Endothelial cell of umbilical vein (primary cell): ENCODE results near the gene KRT6C. TPM values are rescaled to one million over a fixed set of nuclear protein-coding genes. Genes with fewer than 3 reads are reported as not detected.

Source experiments
- BruUV-seq: library from RNA; stranded (reverse); fragments of 400-500 nt; replicated peaks from 2 replicates; lab custom pipeline; 2021; lab: Mats Ljungman, UMichigan
- CTCF ChIA-PET: fragments of 300-600, 350-600 bp; sonication (Branson Sonifier 250); formaldehyde crosslinking; loops from one replicate; lab custom pipeline; 2021; ENCODE audit warnings: antibody characterized with exemption, inconsistent platforms; lab: Charles Lee
- POLR2A ChIA-PET: fragments of 300-600, 350-600 bp; sonication (Branson Sonifier 250); formaldehyde crosslinking; loops from one replicate; lab custom pipeline; 2021; ENCODE audit warnings: antibody characterized with exemption, inconsistent platforms; lab: Charles Lee
- DNase-seq: peaks from one replicate; pipeline ENCODE4 v3.0.0-alpha.2; 2011; ENCODE audit warnings: low read depth, low spot score
- FAIRE-seq: peaks from 2 replicates; lab custom pipeline; 2011; peaks lifted over from hg19 to GRCh38; lab: Jason Lieb, UNC
- H2AFZ ChIP-seq: 2 replicates; pipeline ENCODE4 v1.6.0; 2012; ENCODE audit warnings: low read depth, low read length, control low read depth, inconsistent platforms
- H3K27ac ChIP-seq: 2 replicates; pipeline ENCODE4 v1.5.1; 2011; ENCODE audit warnings: low read depth, mild to moderate bottlenecking, control low read depth, low read length, moderate library complexity; ENCODE audit not compliant: insufficient read depth
- H3K27me3 ChIP-seq, 2 experiments: 2 replicates each; pipeline versions ENCODE4 v1.6.0 to v1.6.1; 2011; ENCODE audit warnings: low read length in 2 of 2, mixed read lengths in 1 of 2; ENCODE audit not compliant: control insufficient read depth in 2 of 2, insufficient read depth in 2 of 2
- H3K36me3 ChIP-seq, 2 experiments: 2 replicates in 1 of 2; 3 replicates in 1 of 2; pipeline ENCODE4 v1.5.1; 2011; ENCODE audit warnings: low read length in 2 of 2, mild to moderate bottlenecking in 1 of 2, moderate library complexity in 1 of 2; ENCODE audit not compliant: control insufficient read depth in 2 of 2, insufficient read depth in 2 of 2; ENCODE audit errors: extremely low read depth in 1 of 2
- H3K4me1 ChIP-seq: 3 replicates; pipeline ENCODE4 v1.5.1; 2011; ENCODE audit warnings: mild to moderate bottlenecking, low read length; ENCODE audit not compliant: control insufficient read depth, insufficient read depth; ENCODE audit errors: extremely low read depth
- H3K4me2 ChIP-seq: 2 replicates; pipeline ENCODE4 v1.6.1; 2011; ENCODE audit warnings: low read length, control low read depth, mixed read lengths; ENCODE audit not compliant: insufficient read depth
- H3K4me3 ChIP-seq, 3 experiments: fragments of 200-600 bp in 1 of 3; sonication (generic), shearing (Covaris generic) in 1 of 3; replicated peaks in 1 of 3; 2 replicates each; pipeline ENCODE4 v1.5.1; 2011 to 2016; ENCODE audit warnings: control low read depth in 3 of 3, low read length in 3 of 3, mild to moderate bottlenecking in 2 of 3, inconsistent platforms in 1 of 3, low read depth in 1 of 3, moderate library complexity in 1 of 3; ENCODE audit not compliant: insufficient read depth in 1 of 3
- H3K79me2 ChIP-seq: 2 replicates; pipeline ENCODE4 v1.6.0; 2012; ENCODE audit warnings: low read length, inconsistent platforms; ENCODE audit not compliant: control insufficient read depth, insufficient read depth
- H3K9ac ChIP-seq: replicated peaks from 2 replicates; pipeline ENCODE3; 2011; ENCODE audit warnings: low read length, control low read depth; ENCODE audit not compliant: insufficient read depth; ENCODE audit errors: extremely low read depth
- H3K9me1 ChIP-seq: replicated peaks from 3 replicates; pipeline ENCODE4 v1.6.0; 2011; ENCODE audit warnings: mild to moderate bottlenecking, low read length; ENCODE audit not compliant: control insufficient read depth, insufficient read depth; ENCODE audit errors: extremely low read depth
- H3K9me3 ChIP-seq: replicated peaks from 2 replicates; pipeline ENCODE4 v1.5.1; 2012; ENCODE audit warnings: low read length, inconsistent platforms; ENCODE audit not compliant: control insufficient read depth, insufficient read depth
- H4K20me1 ChIP-seq: replicated peaks from 2 replicates; pipeline ENCODE3; 2011; ENCODE audit warnings: mild to moderate bottlenecking, low read length; ENCODE audit not compliant: control insufficient read depth, insufficient read depth; ENCODE audit errors: extremely low read depth
- EZH2 ChIP-seq: IDR thresholded peaks from 2 replicates; pipeline ENCODE4 v1.6.1; 2012; ENCODE audit warnings: borderline replicate concordance, low read depth, mild to moderate bottlenecking, moderate library complexity, low read length, inconsistent platforms; ENCODE audit not compliant: severe bottlenecking
- FOS ChIP-seq: IDR thresholded peaks from 2 replicates; pipeline ENCODE4 v1.6.1; 2011; ENCODE audit warnings: mild to moderate bottlenecking, low read length, moderate library complexity, borderline replicate concordance; ENCODE audit not compliant: insufficient read depth
- GATA2 ChIP-seq: IDR thresholded peaks from 2 replicates; pipeline ENCODE4 v1.7.0; 2011; ENCODE audit warnings: low read depth, mild to moderate bottlenecking, moderate library complexity, mixed read lengths, low read length; ENCODE audit not compliant: insufficient read length, insufficient read depth
- JUN ChIP-seq: IDR thresholded peaks from 2 replicates; pipeline ENCODE4 v1.6.1; 2011; ENCODE audit warnings: borderline replicate concordance, low read depth; ENCODE audit not compliant: insufficient read length, insufficient read depth
- MYC ChIP-seq: IDR thresholded peaks from one replicate; pipeline ENCODE4 v1.6.1; 2011; ENCODE audit warnings: mild to moderate bottlenecking, low read depth, low read length
- POLR2A ChIP-seq: IDR thresholded peaks from 2 replicates; pipeline ENCODE4 v1.6.1; 2012; ENCODE audit warnings: low read depth, mild to moderate bottlenecking, control low read depth, low read length
- POLR2AphosphoS5 ChIP-seq: IDR thresholded peaks from 2 replicates; pipeline ENCODE4 v1.6.1; 2012; ENCODE audit warnings: low read depth, mild to moderate bottlenecking, control low read depth, low read length, moderate library complexity; ENCODE audit not compliant: insufficient read depth
- dilution Hi-C: fragments of 300-500 bp; cut with MboI; formaldehyde crosslinking; loops from one replicate; pipeline ENCODE4 v1.15.0; 2019; ENCODE audit warnings: low sequenced_read_pairs; ENCODE audit not compliant: extremely low pct_ligation_motif_present
- intact Hi-C: fragments of 100-400 bp; cut with micrococcal nuclease; formaldehyde crosslinking; loops from one replicate; pipeline ENCODE4 v1.10.0; 2022
- polyA plus RNA-seq, 4 experiments: library from polyadenylated mRNA; depleted of rRNA in 3 of 4; stranded (reverse) in 3 of 4; unstranded in 1 of 4; fragments of >200 nt; gene quantifications; 2 replicates each; pipeline versions ENCODE4 v1.2.1 to v1.2.3, GENCODE V29; 2011 to 2012; ENCODE audit warnings: missing spikeins in 1 of 4
- total RNA-seq: library from RNA; stranded (reverse); gene quantifications from 2 replicates; pipeline ENCODE4 v1.2.3, GENCODE V29; 2021
- TF ChIP-seq, protein P1 (sequence below): IDR thresholded peaks from 2 replicates; pipeline ENCODE4 v1.6.1; 2011; ENCODE audit not compliant: insufficient read depth, insufficient read length
- TF ChIP-seq, protein P2 (sequence below), 2 donors: IDR thresholded peaks; 1 replicate in 1 of 2; 2 replicates in 1 of 2; pipeline ENCODE4 v1.5.1; 2011; ENCODE audit warnings: low read length in 2 of 2, mild to moderate bottlenecking in 2 of 2, moderate library complexity in 2 of 2, control low read depth in 1 of 2, inconsistent platforms in 1 of 2, low read depth in 1 of 2; ENCODE audit not compliant: insufficient read depth in 1 of 2; ENCODE audit errors: extremely low read depth in 1 of 2

The KRT6C gene
- total and polyA plus RNA-seq, 2 donors (not counting 3 experiments of a cell fraction or from before 2014, with no cell fraction given), result not detected

GRCh38 chr12:52454411-52455201 lies 19.0 kb downstream of the KRT6C start:
- CTCF ChIA-PET, result no interaction called here
- FAIRE-seq (no peak), DNase-seq (no peak)
- no TSS peak for BruUV-seq
- no peak overlapping the region for H3K4me2 ChIP-seq
- no peak overlapping the region for H3K4me3 ChIP-seq
- H3K27me3 ChIP-seq, result peaks cover 7 to 9% of the 10 kb centered on the region in 2 experiments
- H3K4me1 ChIP-seq, result no peaks in the 10 kb centered on the region
- no peaks in the 10 kb centered on the region for H4K20me1 ChIP-seq
- intact Hi-C loops (no loop called here), dilution Hi-C loops (no loop called here)
- H3K9me1 ChIP-seq, result no peaks in the 10 kb centered on the region
- no peaks in the 10 kb centered on the region for H3K36me3 ChIP-seq
- H3K9me3 ChIP-seq, result no peaks in the 10 kb centered on the region
- H3K27ac ChIP-seq, result no peak overlapping the region
- no peaks in the 10 kb centered on the region for H3K79me2 ChIP-seq
- TF ChIP-seq MYC (no peak), POLR2A (no peak), POLR2AphosphoS5 (no peak), JUN (no peak), EZH2 (no peak), GATA2 (no peak), FOS (no peak)
- TF ChIP-seq, protein P1, sequence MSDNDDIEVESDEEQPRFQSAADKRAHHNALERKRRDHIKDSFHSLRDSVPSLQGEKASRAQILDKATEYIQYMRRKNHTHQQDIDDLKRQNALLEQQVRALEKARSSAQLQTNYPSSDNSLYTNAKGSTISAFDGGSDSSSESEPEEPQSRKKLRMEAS, result no peak
- TF ChIP-seq, protein P2, sequence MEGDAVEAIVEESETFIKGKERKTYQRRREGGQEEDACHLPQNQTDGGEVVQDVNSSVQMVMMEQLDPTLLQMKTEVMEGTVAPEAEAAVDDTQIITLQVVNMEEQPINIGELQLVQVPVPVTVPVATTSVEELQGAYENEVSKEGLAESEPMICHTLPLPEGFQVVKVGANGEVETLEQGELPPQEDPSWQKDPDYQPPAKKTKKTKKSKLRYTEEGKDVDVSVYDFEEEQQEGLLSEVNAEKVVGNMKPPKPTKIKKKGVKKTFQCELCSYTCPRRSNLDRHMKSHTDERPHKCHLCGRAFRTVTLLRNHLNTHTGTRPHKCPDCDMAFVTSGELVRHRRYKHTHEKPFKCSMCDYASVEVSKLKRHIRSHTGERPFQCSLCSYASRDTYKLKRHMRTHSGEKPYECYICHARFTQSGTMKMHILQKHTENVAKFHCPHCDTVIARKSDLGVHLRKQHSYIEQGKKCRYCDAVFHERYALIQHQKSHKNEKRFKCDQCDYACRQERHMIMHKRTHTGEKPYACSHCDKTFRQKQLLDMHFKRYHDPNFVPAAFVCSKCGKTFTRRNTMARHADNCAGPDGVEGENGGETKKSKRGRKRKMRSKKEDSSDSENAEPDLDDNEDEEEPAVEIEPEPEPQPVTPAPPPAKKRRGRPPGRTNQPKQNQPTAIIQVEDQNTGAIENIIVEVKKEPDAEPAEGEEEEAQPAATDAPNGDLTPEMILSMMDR (IDR thresholded peaks at IDR 0.05; ENCODE audit: extremely low read depth in 1 of 2, insufficient read depth in 1 of 2, low read depth in 1 of 2, low read length in 2 of 2), result no peak
- no peak overlapping the region for H3K9ac ChIP-seq
- POLR2A ChIA-PET, result no interaction called here
- H2AFZ ChIP-seq, result no peak overlapping the region
